H9 (cell line): ENCODE measurements around the gene SMYD2. TPM values are rescaled to one million over a fixed set of nuclear protein-coding genes. Genes with fewer than 3 reads are reported as not detected.

Experiments
- DNase-seq: peaks from one replicate; pipeline ENCODE4 v3.0.0-alpha.2; 2017
- H2AFZ ChIP-seq: one replicate; pipeline ENCODE4 v1.6.1; 2013; ENCODE audit warnings: mild to moderate bottlenecking, low read length, control low read depth, moderate library complexity
- H2AK5ac ChIP-seq: 2 replicates; pipeline ENCODE4 v1.6.1; 2013; ENCODE audit warnings: low read length, control low read depth, mixed read lengths; ENCODE audit not compliant: insufficient read length
- H2BK120ac ChIP-seq: one replicate; pipeline ENCODE4 v1.6.1; 2013; ENCODE audit warnings: low read depth, mild to moderate bottlenecking, low read length, control low read depth, inconsistent platforms; ENCODE audit not compliant: poor library complexity, severe bottlenecking
- H2BK12ac ChIP-seq: 2 replicates; pipeline ENCODE4 v1.6.1; 2013; ENCODE audit warnings: low read length, control low read depth, mixed read lengths, low read depth; ENCODE audit not compliant: insufficient read length
- H2BK15ac ChIP-seq: 2 replicates; pipeline ENCODE4 v1.6.1; 2013; ENCODE audit warnings: low read depth, low read length, control low read depth
- H2BK20ac ChIP-seq: one replicate; pipeline ENCODE4 v1.6.1; 2013; ENCODE audit warnings: low read depth, mild to moderate bottlenecking, low read length, control low read depth, inconsistent platforms; ENCODE audit not compliant: poor library complexity, severe bottlenecking
- H2BK5ac ChIP-seq: 2 replicates; pipeline ENCODE4 v1.6.1; 2013; ENCODE audit warnings: low read length, control low read depth, mixed read lengths; ENCODE audit not compliant: insufficient read length
- H3K14ac ChIP-seq: 2 replicates; pipeline ENCODE4 v1.6.1; 2013; ENCODE audit warnings: low read length, control low read depth; ENCODE audit not compliant: insufficient read depth
- H3K18ac ChIP-seq: 2 replicates; pipeline ENCODE4 v1.6.1; 2013; ENCODE audit warnings: low read depth, mild to moderate bottlenecking, mixed read lengths, low read length, control low read depth; ENCODE audit not compliant: insufficient read length
- H3K23ac ChIP-seq: 2 replicates; pipeline ENCODE4 v1.6.1; 2013; ENCODE audit warnings: low read length, control low read depth, mixed read lengths, low read depth; ENCODE audit not compliant: insufficient read length
- H3K23me2 ChIP-seq: 2 replicates; pipeline ENCODE4 v1.6.1; 2013; ENCODE audit warnings: low read depth, mild to moderate bottlenecking, mixed read lengths, low read length, control low read depth; ENCODE audit not compliant: insufficient read length, poor library complexity, severe bottlenecking
- H3K27ac ChIP-seq: 2 replicates; pipeline ENCODE4 v1.5.1; 2013; ENCODE audit warnings: low read length, control low read depth, mixed read lengths, low read depth; ENCODE audit not compliant: insufficient read length
- H3K27me3 ChIP-seq: 2 replicates; pipeline ENCODE4 v1.6.1; 2013; ENCODE audit warnings: low read length, control low read depth, inconsistent platforms; ENCODE audit not compliant: insufficient read depth
- H3K4ac ChIP-seq: 2 replicates; pipeline ENCODE4 v1.6.1; 2013; ENCODE audit warnings: low read depth, mild to moderate bottlenecking, control low read depth, inconsistent platforms, low read length, moderate library complexity
- H3K4me1 ChIP-seq: 2 replicates; pipeline ENCODE4 v1.6.1; 2013; ENCODE audit warnings: low read length, control low read depth, inconsistent platforms; ENCODE audit not compliant: insufficient read depth
- H3K4me2 ChIP-seq: 2 replicates; pipeline ENCODE4 v1.6.1; 2013; ENCODE audit warnings: low read length, control low read depth, mixed read lengths; ENCODE audit not compliant: insufficient read length, insufficient read depth
- H3K56ac ChIP-seq: 2 replicates; pipeline ENCODE4 v1.6.1; 2013; ENCODE audit warnings: low read depth, mild to moderate bottlenecking, mixed read lengths, low read length, control low read depth; ENCODE audit not compliant: insufficient read length
- H3K79me1 ChIP-seq: 2 replicates; pipeline ENCODE4 v1.6.1; 2013; ENCODE audit warnings: low read depth, mild to moderate bottlenecking, moderate library complexity, low read length, control low read depth, inconsistent platforms; ENCODE audit not compliant: insufficient read depth, poor library complexity, severe bottlenecking
- H3K79me2 ChIP-seq: 2 replicates; pipeline ENCODE4 v1.6.1; 2013; ENCODE audit warnings: low read length, control low read depth, inconsistent platforms; ENCODE audit not compliant: insufficient read depth
- H3K9ac ChIP-seq: 2 replicates; pipeline ENCODE4 v1.6.1; 2013; ENCODE audit warnings: low read length, control low read depth, mixed read lengths; ENCODE audit not compliant: insufficient read length; ENCODE audit errors: extremely low read depth
- H3K9me3 ChIP-seq: one replicate; pipeline ENCODE4 v1.6.1; 2013; ENCODE audit warnings: low read depth, low read length, inconsistent platforms; ENCODE audit not compliant: control insufficient read depth
- H3T11ph ChIP-seq: one replicate; pipeline ENCODE4 v1.6.1; 2013; ENCODE audit warnings: mild to moderate bottlenecking, low read length, control low read depth, inconsistent platforms
- H4K20me1 ChIP-seq: one replicate; pipeline ENCODE4 v1.6.1; 2013; ENCODE audit not compliant: control insufficient read depth, insufficient read length, insufficient read depth
- H4K5ac ChIP-seq: 2 replicates; pipeline ENCODE4 v1.6.1; 2013; ENCODE audit warnings: low read depth, mild to moderate bottlenecking, mixed read lengths, low read length, control low read depth; ENCODE audit not compliant: insufficient read length
- H4K8ac ChIP-seq: replicated peaks from 2 replicates; pipeline ENCODE4 v1.6.1; 2013; ENCODE audit warnings: low read length, control low read depth, mixed read lengths, low read depth; ENCODE audit not compliant: insufficient read length
- H4K91ac ChIP-seq: 2 replicates; pipeline ENCODE4 v1.6.1; 2013; ENCODE audit warnings: low read depth, mild to moderate bottlenecking, moderate library complexity, mixed read lengths, low read length, control low read depth; ENCODE audit not compliant: insufficient read length
- H3K27ac Mint-ChIP-seq, 3 experiments: 2 replicates in 2 of 3; 3 replicates in 1 of 3; pipeline ENCODE4 v1.8.0; 2020 to 2021; ENCODE audit warnings: mixed read lengths in 3 of 3, mild to moderate bottlenecking in 1 of 3, moderate library complexity in 1 of 3
- H3K27me3 Mint-ChIP-seq: 2 replicates; pipeline ENCODE4 v1.8.0; 2021; ENCODE audit warnings: low read depth, mild to moderate bottlenecking, moderate library complexity, mixed read lengths
- H3K36me3 Mint-ChIP-seq, 3 experiments: 2 replicates in 2 of 3; 3 replicates in 1 of 3; pipeline ENCODE4 v1.8.0; 2020 to 2021; ENCODE audit warnings: low read depth in 3 of 3, mixed read lengths in 3 of 3; ENCODE audit not compliant: insufficient read depth in 1 of 3
- H3K4me1 Mint-ChIP-seq, 2 experiments: 2 replicates each; pipeline ENCODE4 v1.8.0; 2020; ENCODE audit warnings: mixed read lengths in 2 of 2
- H3K4me3 Mint-ChIP-seq, 2 experiments: 2 replicates in 1 of 2; 3 replicates in 1 of 2; pipeline ENCODE4 v1.8.0; 2020 to 2021; ENCODE audit warnings: mild to moderate bottlenecking in 2 of 2, mixed read lengths in 2 of 2, moderate library complexity in 1 of 2
- H3K9me3 Mint-ChIP-seq, 2 experiments: 2 replicates in 1 of 2; 3 replicates in 1 of 2; pipeline ENCODE4 v1.8.0; 2020; ENCODE audit warnings: mild to moderate bottlenecking in 2 of 2, mixed read lengths in 2 of 2, moderate library complexity in 1 of 2
- CTCF ChIP-seq: fragments of 200-600 bp; sonication (generic); conservative IDR thresholded peaks from 3 replicates; pipeline ENCODE4 v1.8.0; 2021; ENCODE audit warnings: antibody characterized with exemption, mild to moderate bottlenecking
- WGBS: extraction: QIAGEN DNeasy Blood & Tissue Kit; methylation state at CpG from one replicate; pipeline ENCODE4 v1.1.7; 2013; ENCODE audit warnings: missing lambda C conversion rate, low lambda C conversion rate, mixed read lengths; ENCODE audit not compliant: insufficient read length; ENCODE audit errors: extremely low coverage; 5-methylcytosine and 5-hydroxymethylcytosine counted together
- total RNA-seq: library from RNA; stranded (reverse); gene quantifications from 2 replicates; pipeline ENCODE4 v1.2.1, GENCODE V29; 2021

Gene SMYD2
- total RNA-seq, 1 experiment from 2014 or later = 10.9 TPM

GRCh38 chr1:214296860-214297745, 16.1 kb downstream of the SMYD2 start:
- Histone ChIP-seq H3K4ac (no peak overlapping the region), H2BK5ac (no peak overlapping the region), H3K79me1 (no peaks in the 10 kb centered on the region), H3K4me2 (no peak overlapping the region), H2AK5ac (no peak overlapping the region), H2BK12ac (no peak overlapping the region), H3K79me2 (no peaks in the 10 kb centered on the region), H3K27ac (no peak overlapping the region), H2BK15ac (no peak overlapping the region), H3K23me2 (no peaks in the 10 kb centered on the region), H3K27me3 (peaks cover 7% of the 10 kb centered on the region; the same call in 1 of the 2 replicates), H3K4me1 (peaks cover 3% of the 10 kb centered on the region), H3K18ac (no peak overlapping the region), H4K5ac (no peak overlapping the region), H3K23ac (no peak overlapping the region), H4K8ac (no peak overlapping the region), H2AFZ (no peak overlapping the region), H3K9ac (no peak overlapping the region), H4K20me1 (no peaks in the 10 kb centered on the region), H3K14ac (no peak overlapping the region), H3K56ac (no peak overlapping the region), H2BK120ac (no peak overlapping the region), H3K9me3 (no peaks in the 10 kb centered on the region), H3T11ph (no peak overlapping the region), H2BK20ac (no peak overlapping the region), H4K91ac (no peak overlapping the region)
- Mint-ChIP-seq H3K4me3 (no peak overlapping the region; a peak in 1 of 5 replicates), H3K27ac (peak overlapping the region in 1 of 3 experiments; percentile 12; a peak in 1 of 7 replicates), H3K36me3 (no peaks in the 10 kb centered on the region), H3K4me1 (peaks cover 22 to 39% of the 10 kb centered on the region in 2 experiments), H3K27me3 (peaks cover 63% of the 10 kb centered on the region), H3K9me3 (no peaks in the 10 kb centered on the region)
- DNase-seq = peak; percentile 50
- no CpG with 5 or more reads among the region's 9 CpGs for WGBS
- no peak for TF ChIP-seq CTCF
